CD4-positive, alpha-beta memory T cell (primary cell): ENCODE results near the gene VWA2. TPM values are rescaled to one million over a fixed set of nuclear protein-coding genes. Genes with fewer than 3 reads are reported as not detected.
A peak's percentile ranks its signal among the peaks of the same experiment; 100 is the strongest.

Experiments
- CTCF ChIA-PET: fragments of 350-600 bp; sonication (Branson Sonifier 250); formaldehyde crosslinking; loops from one replicate; lab custom pipeline; 2021; ENCODE audit warnings: inconsistent platforms; ENCODE audit not compliant: partially characterized antibody; lab: Charles Lee
- POLR2A ChIA-PET: fragments of 350-600 bp; sonication (Branson Sonifier 250); formaldehyde crosslinking; loops from one replicate; lab custom pipeline; 2021; ENCODE audit not compliant: partially characterized antibody; lab: Charles Lee
- DNase-seq, 5 donors: peaks; one replicate each; pipeline versions ENCODE4 v3.0.0 to v3.0.0-alpha.2; 2020 to 2022; ENCODE audit warnings: mixed read lengths in 1 of 5
- H3K27ac ChIP-seq: one replicate; pipeline ENCODE4 v1.7.0; 2013; ENCODE audit warnings: low read depth, low read length
- H3K27me3 ChIP-seq: 2 replicates; pipeline ENCODE4 v1.7.0; 2013; ENCODE audit warnings: mild to moderate bottlenecking, low read length, moderate library complexity; ENCODE audit not compliant: insufficient read depth
- H3K36me3 ChIP-seq: 2 replicates; pipeline ENCODE4 v1.7.0; 2013; ENCODE audit warnings: mild to moderate bottlenecking, low read length, moderate library complexity; ENCODE audit not compliant: insufficient read depth
- H3K4me1 ChIP-seq: 2 replicates; pipeline ENCODE4 v1.7.0; 2013; ENCODE audit warnings: mild to moderate bottlenecking, low read length, moderate library complexity; ENCODE audit not compliant: insufficient read depth
- H3K4me3 ChIP-seq, 2 donors: one replicate each; pipeline ENCODE4 v1.7.0; 2013; ENCODE audit warnings: low read length in 2 of 2, mild to moderate bottlenecking in 1 of 2
- H3K9me3 ChIP-seq, 2 donors: one replicate each; pipeline ENCODE4 v1.7.0; 2013; ENCODE audit warnings: low read length in 2 of 2, control low read depth in 1 of 2; ENCODE audit not compliant: control insufficient read depth in 1 of 2
- H3K27ac Mint-ChIP-seq, 7 donors: one replicate each; pipeline ENCODE4 v1.8.0; 2020 to 2021; ENCODE audit warnings: mixed read lengths in 7 of 7, mild to moderate bottlenecking in 6 of 7, inconsistent platforms in 3 of 7, moderate library complexity in 3 of 7
- H3K27me3 Mint-ChIP-seq, 2 donors: one replicate each; pipeline ENCODE4 v1.8.0; 2020 to 2021; ENCODE audit warnings: mixed read lengths in 2 of 2
- H3K36me3 Mint-ChIP-seq, 2 donors: one replicate each; pipeline ENCODE4 v1.8.0; 2020 to 2021; ENCODE audit warnings: mixed read lengths in 2 of 2, inconsistent platforms in 1 of 2, mild to moderate bottlenecking in 1 of 2
- H3K4me1 Mint-ChIP-seq, 4 donors: one replicate each; pipeline ENCODE4 v1.8.0; 2020 to 2021; ENCODE audit warnings: mixed read lengths in 4 of 4, mild to moderate bottlenecking in 1 of 4
- H3K4me3 Mint-ChIP-seq, 8 donors: one replicate each; pipeline ENCODE4 v1.8.0; 2020 to 2021; ENCODE audit warnings: mixed read lengths in 8 of 8, mild to moderate bottlenecking in 7 of 8, moderate library complexity in 6 of 8, inconsistent platforms in 3 of 8
- H3K9me3 Mint-ChIP-seq, 8 donors: one replicate each; pipeline ENCODE4 v1.8.0; 2020 to 2021; ENCODE audit warnings: mixed read lengths in 8 of 8, mild to moderate bottlenecking in 5 of 8, inconsistent platforms in 3 of 8, moderate library complexity in 1 of 8
- intact Hi-C: fragments of 100-400 bp; cut with micrococcal nuclease; formaldehyde crosslinking; loops from one replicate; pipeline ENCODE4 v1.15.1; 2023
- polyA plus RNA-seq, 2 donors: library from polyadenylated mRNA; unstranded; fragments of 300-500 nt; fragmentation: Illumina TruSeq; gene quantifications; one replicate each; pipeline ENCODE4 v1.2.3, GENCODE V29; 2021
- total RNA-seq, 2 experiments: library from RNA; stranded (reverse); gene quantifications; one replicate each; pipeline ENCODE4 v1.2.3, GENCODE V29; 2021

VWA2 gene
- total RNA-seq: not detected
- polyA plus RNA-seq: not detected

DNA sequence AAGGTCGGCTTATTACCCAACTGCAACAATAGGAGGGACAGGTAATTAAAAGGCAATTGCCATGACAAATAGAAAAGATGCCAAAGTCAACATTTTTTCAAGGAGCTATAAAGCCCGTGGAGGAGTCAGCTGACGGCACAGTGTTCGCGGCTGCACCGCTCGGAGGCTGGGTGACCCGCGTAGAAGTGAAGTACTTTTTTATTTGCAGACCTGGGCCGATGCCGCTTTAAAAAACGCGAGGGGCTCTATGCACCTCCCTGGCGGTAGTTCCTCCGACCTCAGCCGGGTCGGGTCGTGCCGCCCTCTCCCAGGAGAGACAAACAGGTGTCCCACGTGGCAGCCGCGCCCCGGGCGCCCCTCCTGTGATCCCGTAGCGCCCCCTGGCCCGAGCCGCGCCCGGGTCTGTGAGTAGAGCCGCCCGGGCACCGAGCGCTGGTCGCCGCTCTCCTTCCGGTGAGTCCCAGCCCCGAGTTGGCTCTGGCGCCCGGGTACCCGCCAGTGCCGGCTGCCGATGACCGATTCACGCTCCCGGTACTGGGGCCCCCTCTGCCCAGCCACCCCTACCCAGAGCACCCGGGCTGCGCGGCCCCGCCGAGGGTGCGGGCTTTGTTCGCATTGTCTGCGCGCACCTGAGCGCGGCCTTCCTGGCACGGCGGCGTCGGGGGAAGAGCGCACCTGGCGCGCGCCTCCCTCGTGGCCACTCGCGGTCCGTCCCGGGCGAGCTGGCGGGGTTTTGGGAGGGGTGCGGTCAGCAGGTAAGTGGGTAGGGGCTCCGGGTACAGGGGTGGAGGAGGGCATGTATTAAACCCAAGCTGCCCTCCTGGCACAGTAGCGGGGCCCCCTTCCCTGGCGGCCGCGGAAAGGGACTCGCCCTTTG is at the start of gene VWA2:
VWA2 (plus strand) TSS at position 138 of the 877 bp plus-strand sequence. CDS start 9,460 bp downstream, outside the sequence.
- H3K27me3 ChIP-seq: peaks cover 27% of the 10 kb centered on the region
- peak in 2 of 5 donors; percentile 1 to 5 for DNase-seq
- no peaks in the 10 kb centered on the region for H3K36me3 Mint-ChIP-seq
- no peak within 1 kb of the TSS for H3K4me3 ChIP-seq
- H3K27me3 Mint-ChIP-seq: peaks cover 46 to 50% of the 10 kb centered on the region in 2 donors
- intact Hi-C loops: loop anchor here (5.0 kb wide), 1 partner anchor 442 kb away; no protein-coding TSS in a partner anchor
- H3K27ac Mint-ChIP-seq: no peak within 1 kb of the TSS
- no peaks in the 10 kb centered on the region for H3K9me3 Mint-ChIP-seq
- no peaks in the 10 kb centered on the region for H3K4me1 ChIP-seq
- ChIA-PET CTCF (interaction anchor here (1.2 kb wide), 1 partner anchor 65 kb away, joined by 3 read pairs; no protein-coding TSS in a partner anchor), POLR2A (no interaction called here)
- H3K4me3 Mint-ChIP-seq: peak within 1 kb of the TSS in 7 of 8 donors; percentile 25 to 69 (median 47)
- H3K36me3 ChIP-seq: no peaks in the 10 kb centered on the region
- H3K9me3 ChIP-seq: no peaks in the 10 kb centered on the region
- H3K27ac ChIP-seq: no peak within 1 kb of the TSS
- peaks cover 0 to 10% (median 7%) of the 10 kb centered on the region in 4 donors for H3K4me1 Mint-ChIP-seq

DNA sequence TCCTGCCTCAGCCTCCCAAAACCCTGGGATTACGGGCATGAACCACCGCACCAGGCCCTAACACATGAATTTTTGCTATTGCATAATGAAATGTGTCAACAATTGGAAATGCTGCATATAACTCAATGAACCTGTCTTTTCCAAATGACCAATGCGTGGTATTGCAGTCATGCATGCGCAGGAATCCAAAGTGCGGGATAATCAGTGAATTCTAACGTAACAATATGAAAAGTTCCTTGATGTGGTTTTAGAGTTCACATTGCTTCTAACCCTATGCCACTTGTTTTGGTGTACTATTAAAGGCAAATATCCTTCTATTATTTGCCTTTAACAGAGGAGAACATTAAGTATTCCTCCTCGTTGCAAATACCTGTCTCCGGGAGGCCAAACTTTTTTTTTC is 49.4 kb upstream of the VWA2 start:
- POLR2A ChIA-PET: interaction anchor here (0.6 kb wide), 1 partner anchor 626 kb away, joined by 3 read pairs; no protein-coding TSS in a partner anchor

DNA sequence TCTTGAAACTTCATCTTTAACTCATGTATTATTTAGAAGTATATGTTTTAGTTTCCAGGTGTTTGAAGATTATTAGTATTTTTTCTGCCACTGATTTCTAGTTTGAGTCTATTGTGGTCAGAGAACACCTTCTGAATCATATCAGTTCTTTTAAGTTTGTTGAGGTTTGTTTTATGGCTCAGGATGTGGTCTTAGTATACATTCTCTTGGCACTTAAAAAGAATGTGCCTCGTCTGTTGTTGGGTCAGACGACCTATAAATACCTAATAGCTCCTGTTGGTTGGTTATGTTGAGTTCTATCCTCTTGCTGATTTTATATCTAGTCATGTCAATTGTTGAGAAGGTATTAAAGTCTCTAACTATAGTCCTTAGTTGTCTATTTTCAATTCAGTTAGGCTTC is 44.0 kb upstream of the VWA2 start:
- no peak overlapping the region for H3K27ac Mint-ChIP-seq
- no peaks in the 10 kb centered on the region for H3K36me3 Mint-ChIP-seq
- H3K4me3 Mint-ChIP-seq: no peak overlapping the region
- H3K36me3 ChIP-seq: no peaks in the 10 kb centered on the region
- no peak overlapping the region for H3K27ac ChIP-seq
- intact Hi-C loops: no loop called here
- ChIA-PET CTCF (no interaction called here), POLR2A (no interaction called here)
- H3K4me1 Mint-ChIP-seq: peaks cover 4 to 13% (median 8%) of the 10 kb centered on the region in 4 donors
- no peaks in the 10 kb centered on the region for H3K9me3 ChIP-seq
- no peak overlapping the region for H3K4me3 ChIP-seq
- H3K27me3 Mint-ChIP-seq: peaks cover 13 to 26% of the 10 kb centered on the region in 2 donors
- H3K27me3 ChIP-seq: peaks cover 7% of the 10 kb centered on the region
- H3K9me3 Mint-ChIP-seq: no peaks in the 10 kb centered on the region
- DNase-seq: no peak
- H3K4me1 ChIP-seq: peaks cover 8% of the 10 kb centered on the region

More for the DNA sequence above, 49.4 kb upstream of the VWA2 start:
- CTCF ChIA-PET: no interaction called here
- Mint-ChIP-seq H3K9me3 (no peaks in the 10 kb centered on the region), H3K27me3 (peaks cover 0 to 10% of the 10 kb centered on the region in 2 donors), H3K4me3 (no peak overlapping the region), H3K4me1 (no peaks in the 10 kb centered on the region), H3K27ac (no peak overlapping the region), H3K36me3 (no peaks in the 10 kb centered on the region)
- Histone ChIP-seq H3K36me3 (no peaks in the 10 kb centered on the region), H3K27me3 (no peaks in the 10 kb centered on the region), H3K27ac (no peak overlapping the region), H3K4me3 (no peak overlapping the region), H3K4me1 (no peaks in the 10 kb centered on the region), H3K9me3 (no peaks in the 10 kb centered on the region)
- intact Hi-C loops: no loop called here
- DNase-seq: no peak

GRCh38 chr10:114199239-114199638 is 39.8 kb upstream of the VWA2 start:
- no peaks in the 10 kb centered on the region for H3K36me3 Mint-ChIP-seq
- DNase-seq: no peak
- Histone ChIP-seq H3K27ac (no peak overlapping the region), H3K9me3 (no peaks in the 10 kb centered on the region), H3K36me3 (no peaks in the 10 kb centered on the region), H3K27me3 (peaks cover 7% of the 10 kb centered on the region), H3K4me3 (no peak overlapping the region), H3K4me1 (peaks cover 8% of the 10 kb centered on the region)
- intact Hi-C loops: no loop called here
- peaks cover 4 to 13% (median 8%) of the 10 kb centered on the region in 4 donors for H3K4me1 Mint-ChIP-seq
- H3K27ac Mint-ChIP-seq: no peak overlapping the region
- POLR2A ChIA-PET: no interaction called here
- CTCF ChIA-PET: no interaction called here
- peaks cover 23 to 35% of the 10 kb centered on the region in 2 donors for H3K27me3 Mint-ChIP-seq
- H3K4me3 Mint-ChIP-seq: no peak overlapping the region
- no peaks in the 10 kb centered on the region for H3K9me3 Mint-ChIP-seq

GRCh38 chr10:114202812-114203211 is 36.2 kb upstream of the VWA2 start:
- intact Hi-C loops: no loop called here
- H3K27ac Mint-ChIP-seq: no peak overlapping the region
- DNase-seq: no peak

GRCh38 chr10:114206902-114207301 is 32.2 kb upstream of the VWA2 start:
- CTCF ChIA-PET: no interaction called here
- H3K4me3 Mint-ChIP-seq: no peak overlapping the region
- intact Hi-C loops: no loop called here
- H3K4me3 ChIP-seq: no peak overlapping the region
- peaks cover 17 to 19% of the 10 kb centered on the region in 2 donors for H3K27me3 Mint-ChIP-seq
- no peak for DNase-seq
- H3K4me1 Mint-ChIP-seq: no peaks in the 10 kb centered on the region
- no peaks in the 10 kb centered on the region for H3K4me1 ChIP-seq
- no peaks in the 10 kb centered on the region for H3K9me3 Mint-ChIP-seq
- H3K36me3 ChIP-seq: no peaks in the 10 kb centered on the region
- H3K27ac Mint-ChIP-seq: no peak overlapping the region
- H3K9me3 ChIP-seq: no peaks in the 10 kb centered on the region
- H3K27me3 ChIP-seq: no peaks in the 10 kb centered on the region
- no peaks in the 10 kb centered on the region for H3K36me3 Mint-ChIP-seq
- no peak overlapping the region for H3K27ac ChIP-seq
- POLR2A ChIA-PET: no interaction called here

More at GRCh38 chr10:114202812-114203211, 36.2 kb upstream of the VWA2 start:
- Histone ChIP-seq H3K27ac (no peak overlapping the region), H3K9me3 (no peaks in the 10 kb centered on the region), H3K4me3 (no peak overlapping the region), H3K4me1 (no peaks in the 10 kb centered on the region), H3K27me3 (peaks cover 6% of the 10 kb centered on the region), H3K36me3 (no peaks in the 10 kb centered on the region)
- ChIA-PET CTCF (no interaction called here), POLR2A (no interaction called here)
- H3K4me1 Mint-ChIP-seq: no peaks in the 10 kb centered on the region
- H3K27me3 Mint-ChIP-seq: peaks cover 27 to 32% of the 10 kb centered on the region in 2 donors
- H3K36me3 Mint-ChIP-seq: no peaks in the 10 kb centered on the region
- no peaks in the 10 kb centered on the region for H3K9me3 Mint-ChIP-seq
- no peak overlapping the region for H3K4me3 Mint-ChIP-seq

DNA sequence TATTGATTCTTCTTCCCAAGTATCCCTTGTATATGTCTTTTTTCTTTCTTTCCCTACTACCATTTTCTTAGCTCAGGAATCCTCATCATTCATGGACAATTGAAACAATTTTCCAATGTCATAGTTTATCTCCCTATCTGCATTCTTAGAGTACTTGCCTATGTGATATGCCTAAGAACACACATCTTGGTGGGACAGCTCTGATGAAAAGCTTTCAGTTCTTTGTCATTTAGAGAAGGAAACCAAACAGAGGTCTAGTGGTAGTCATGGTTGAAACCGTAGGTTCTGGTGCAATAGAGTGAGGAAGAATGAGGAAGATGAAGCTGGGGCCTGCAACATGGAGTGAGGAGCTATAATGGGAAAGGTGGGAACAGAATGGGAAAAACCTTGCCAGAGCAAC is 31.7 kb upstream of the VWA2 start:
- H3K9me3 Mint-ChIP-seq: no peaks in the 10 kb centered on the region
- H3K36me3 ChIP-seq: no peaks in the 10 kb centered on the region
- ChIA-PET CTCF (no interaction called here), POLR2A (no interaction called here)
- no peak overlapping the region for H3K27ac ChIP-seq
- no peak overlapping the region for H3K4me3 Mint-ChIP-seq
- H3K27ac Mint-ChIP-seq: no peak overlapping the region
- no peaks in the 10 kb centered on the region for H3K4me1 ChIP-seq
- H3K27me3 ChIP-seq: no peaks in the 10 kb centered on the region
- no peaks in the 10 kb centered on the region for H3K4me1 Mint-ChIP-seq
- H3K9me3 ChIP-seq: no peaks in the 10 kb centered on the region
- peaks cover 17 to 19% of the 10 kb centered on the region in 2 donors for H3K27me3 Mint-ChIP-seq
- intact Hi-C loops: no loop called here
- no peak for DNase-seq
- no peak overlapping the region for H3K4me3 ChIP-seq
- no peaks in the 10 kb centered on the region for H3K36me3 Mint-ChIP-seq
